Activated T-cell treated with anti-CD3 and anti-CD28 coated beads for 48 hours (primary cell): ENCODE results near the gene NSD1.
"Not testable (repeated sequence)": the region's sequence is repeated elsewhere in the genome, so short reads cannot be mapped to it uniquely, and the experiment has no call there.

Source experiments
- DNase-seq: peaks from one replicate; pipeline ENCODE4 v3.0.0-alpha.2; 2020; ENCODE audit warnings: low read depth

The NSD1 gene

DNA sequence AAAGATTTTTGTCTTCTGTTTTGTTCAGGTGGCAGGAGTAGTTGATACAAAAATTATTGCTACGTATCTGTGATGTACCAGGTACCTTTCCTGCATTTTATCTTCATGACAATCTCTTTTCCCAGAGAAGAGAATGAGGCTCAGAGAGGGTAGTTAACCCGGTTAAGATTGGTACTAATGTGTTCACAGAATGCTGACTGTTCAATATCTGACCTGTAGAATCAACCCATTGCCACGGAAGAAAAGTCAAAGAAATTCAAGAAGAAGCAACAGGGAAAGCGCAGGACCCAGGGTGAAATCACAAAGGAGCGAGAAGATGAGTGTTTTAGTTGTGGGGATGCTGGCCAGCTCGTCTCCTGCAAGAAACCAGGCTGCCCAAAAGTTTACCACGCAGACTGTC is 158.2 kb downstream of the NSD1 start:
- no peak for DNase-seq

DNA sequence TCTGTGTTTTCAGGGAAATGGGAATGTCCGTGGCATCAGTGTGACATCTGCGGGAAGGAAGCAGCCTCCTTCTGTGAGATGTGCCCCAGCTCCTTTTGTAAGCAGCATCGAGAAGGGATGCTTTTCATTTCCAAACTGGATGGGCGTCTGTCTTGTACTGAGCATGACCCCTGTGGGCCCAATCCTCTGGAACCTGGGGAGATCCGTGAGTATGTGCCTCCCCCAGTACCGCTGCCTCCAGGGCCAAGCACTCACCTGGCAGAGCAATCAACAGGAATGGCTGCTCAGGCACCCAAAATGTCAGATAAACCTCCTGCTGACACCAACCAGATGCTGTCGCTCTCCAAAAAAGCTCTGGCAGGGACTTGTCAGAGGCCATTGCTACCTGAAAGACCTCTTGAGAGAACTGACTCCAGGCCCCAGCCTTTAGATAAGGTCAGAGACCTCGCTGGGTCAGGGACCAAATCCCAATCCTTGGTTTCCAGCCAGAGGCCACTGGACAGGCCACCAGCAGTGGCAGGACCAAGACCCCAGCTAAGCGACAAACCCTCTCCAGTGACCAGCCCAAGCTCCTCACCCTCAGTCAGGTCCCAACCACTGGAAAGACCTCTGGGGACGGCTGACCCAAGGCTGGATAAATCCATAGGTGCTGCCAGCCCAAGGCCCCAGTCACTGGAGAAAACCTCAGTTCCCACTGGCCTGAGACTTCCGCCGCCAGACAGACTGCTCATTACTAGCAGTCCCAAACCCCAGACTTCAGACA is 160.4 kb downstream of the NSD1 start:
- DNase-seq, result no peak

DNA sequence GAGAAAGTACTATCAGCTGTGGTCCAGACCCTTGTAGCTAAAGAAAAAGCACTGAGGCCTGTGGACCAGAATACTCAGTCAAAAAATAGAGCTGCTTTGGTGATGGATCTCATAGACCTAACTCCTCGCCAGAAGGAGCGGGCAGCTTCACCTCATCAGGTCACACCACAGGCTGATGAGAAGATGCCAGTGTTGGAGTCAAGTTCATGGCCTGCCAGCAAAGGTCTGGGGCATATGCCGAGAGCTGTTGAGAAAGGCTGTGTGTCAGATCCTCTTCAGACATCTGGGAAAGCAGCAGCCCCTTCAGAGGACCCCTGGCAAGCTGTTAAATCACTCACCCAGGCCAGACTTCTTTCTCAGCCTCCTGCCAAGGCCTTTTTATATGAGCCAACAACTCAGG is 161.1 kb downstream of the NSD1 start:
- DNase-seq, result no peak

DNA sequence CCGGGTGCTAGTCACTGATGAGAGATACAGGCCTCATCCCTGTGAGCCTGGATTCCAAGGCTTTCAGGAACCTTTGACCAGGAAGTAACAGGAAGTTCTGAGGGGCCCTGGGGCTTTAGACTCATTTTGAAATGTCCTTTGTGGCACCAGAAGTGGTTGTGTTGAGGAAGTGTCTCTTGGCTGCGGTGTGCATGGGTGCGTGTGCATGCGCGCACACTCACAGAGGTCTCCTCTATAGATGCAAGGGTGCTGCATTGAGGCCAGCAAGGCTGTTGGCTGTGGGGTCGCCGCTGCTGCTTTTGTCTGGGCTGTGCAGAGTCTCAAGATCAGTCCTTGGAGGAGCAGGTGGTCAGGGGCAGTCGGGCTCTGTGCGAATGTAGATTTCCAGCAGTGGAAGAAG is 162.4 kb downstream of the NSD1 start:
- DNase-seq, result no peak

DNA sequence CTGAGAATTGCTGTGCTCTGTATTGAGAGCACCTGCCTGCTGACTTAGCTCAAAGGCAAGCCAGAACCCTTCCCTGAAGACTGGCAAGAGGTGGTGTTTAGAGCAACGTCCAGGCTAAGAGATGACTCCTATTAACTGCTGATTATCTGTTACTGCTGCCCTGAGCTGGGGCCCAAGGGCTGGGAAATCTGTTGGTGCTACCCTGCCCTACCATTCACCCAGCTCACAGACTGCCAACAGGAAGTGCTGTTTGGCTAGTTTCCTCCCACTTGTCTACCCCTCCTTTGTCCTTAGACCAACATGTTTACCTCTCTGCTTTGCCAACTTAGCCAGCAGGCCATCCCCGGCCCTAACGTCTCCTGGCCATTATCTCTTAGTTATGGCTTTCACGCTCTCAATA is 163.0 kb downstream of the NSD1 start:
- no peak for DNase-seq

DNA sequence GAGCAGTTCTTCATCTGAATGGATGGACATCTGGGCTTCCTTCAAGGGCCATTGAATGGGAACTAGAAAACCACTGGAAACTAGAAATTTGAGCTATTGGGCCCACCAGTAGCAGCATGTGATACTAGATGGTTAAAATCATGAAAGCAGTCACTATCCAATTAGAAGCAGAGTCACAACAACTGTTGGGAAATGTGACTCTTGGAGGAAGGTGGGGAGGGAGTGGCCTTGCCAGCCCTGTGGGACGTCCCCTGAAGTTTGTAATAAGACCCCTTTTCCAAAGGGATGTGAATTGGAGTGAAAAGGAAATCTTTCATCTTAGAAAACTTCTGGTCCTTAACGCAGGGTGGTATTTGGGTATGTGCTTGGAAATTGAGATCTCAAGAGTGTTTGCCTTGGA is 164.3 kb downstream of the NSD1 start:
- DNase-seq, result no peak

DNA sequence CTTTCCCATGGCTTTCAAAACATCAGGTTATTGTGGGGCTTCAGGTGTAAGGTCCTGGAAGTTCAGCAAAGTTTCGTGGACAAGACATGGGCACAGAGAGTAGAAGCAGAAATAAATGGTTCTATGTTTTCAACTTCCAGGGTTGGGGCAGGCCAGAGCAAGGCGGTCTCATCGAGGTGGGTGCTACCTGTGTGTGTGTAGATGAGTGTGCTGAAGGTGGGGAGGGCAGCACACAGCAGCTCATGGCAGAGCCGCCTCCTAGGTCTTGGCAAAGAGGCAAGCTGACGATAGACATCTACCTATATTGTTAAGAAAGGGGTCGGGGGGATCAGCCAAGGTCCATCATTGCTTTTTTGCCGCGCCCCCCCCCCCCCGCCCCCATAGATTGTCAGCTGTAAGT is 166.1 kb downstream of the NSD1 start:
- no peak for DNase-seq

DNA sequence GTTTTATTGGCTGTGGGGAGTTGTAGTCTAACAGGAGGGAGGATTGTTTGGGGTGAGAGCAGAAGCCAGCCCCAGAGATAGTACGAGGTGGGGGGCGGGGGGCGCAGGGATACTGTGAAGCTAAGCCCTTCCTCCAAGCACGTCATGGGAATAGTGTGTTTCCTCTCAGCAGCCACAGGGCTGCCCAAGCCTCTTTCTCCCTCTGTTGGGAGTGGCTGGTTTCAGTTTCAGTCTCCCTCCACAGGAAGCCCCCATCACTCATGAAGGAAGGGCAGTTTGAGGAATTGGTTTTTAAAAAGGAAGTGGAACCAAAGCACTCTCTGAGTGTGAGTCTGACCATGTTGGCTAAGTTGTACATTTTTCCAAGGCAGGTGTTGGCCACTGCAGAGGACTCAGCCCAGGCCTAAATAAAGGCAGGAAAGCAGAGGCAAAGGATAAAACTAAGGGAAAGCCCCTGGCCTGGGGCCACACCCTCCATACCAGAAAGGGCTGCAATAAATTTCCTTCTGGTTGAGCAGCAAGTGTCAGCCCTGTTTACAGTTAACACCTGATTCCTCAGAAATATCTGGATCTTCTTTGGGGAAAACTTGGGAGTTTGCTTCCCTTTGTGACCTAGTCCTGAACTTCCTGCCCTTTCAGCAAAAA is 166.8 kb downstream of the NSD1 start:
- no peak for DNase-seq

DNA sequence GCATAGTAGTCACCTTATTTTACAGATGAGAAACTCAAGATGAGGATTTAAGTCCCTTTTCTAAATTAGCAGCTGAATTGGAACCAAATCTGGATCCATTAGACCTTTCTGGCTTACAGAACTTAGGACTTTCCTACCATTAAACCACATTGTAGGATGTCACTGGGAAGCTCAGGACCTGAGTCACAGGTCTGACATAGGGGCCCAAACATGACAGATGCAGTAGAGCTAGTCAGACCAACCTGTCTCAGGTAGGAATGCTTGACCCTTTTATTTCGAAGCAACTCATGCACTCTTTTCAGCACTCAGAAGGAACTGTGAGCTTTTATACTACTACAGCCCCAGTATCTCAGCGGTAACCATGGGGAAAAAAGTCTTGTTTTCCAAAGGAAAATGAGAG is 167.4 kb downstream of the NSD1 start:
- DNase-seq, result no peak

DNA sequence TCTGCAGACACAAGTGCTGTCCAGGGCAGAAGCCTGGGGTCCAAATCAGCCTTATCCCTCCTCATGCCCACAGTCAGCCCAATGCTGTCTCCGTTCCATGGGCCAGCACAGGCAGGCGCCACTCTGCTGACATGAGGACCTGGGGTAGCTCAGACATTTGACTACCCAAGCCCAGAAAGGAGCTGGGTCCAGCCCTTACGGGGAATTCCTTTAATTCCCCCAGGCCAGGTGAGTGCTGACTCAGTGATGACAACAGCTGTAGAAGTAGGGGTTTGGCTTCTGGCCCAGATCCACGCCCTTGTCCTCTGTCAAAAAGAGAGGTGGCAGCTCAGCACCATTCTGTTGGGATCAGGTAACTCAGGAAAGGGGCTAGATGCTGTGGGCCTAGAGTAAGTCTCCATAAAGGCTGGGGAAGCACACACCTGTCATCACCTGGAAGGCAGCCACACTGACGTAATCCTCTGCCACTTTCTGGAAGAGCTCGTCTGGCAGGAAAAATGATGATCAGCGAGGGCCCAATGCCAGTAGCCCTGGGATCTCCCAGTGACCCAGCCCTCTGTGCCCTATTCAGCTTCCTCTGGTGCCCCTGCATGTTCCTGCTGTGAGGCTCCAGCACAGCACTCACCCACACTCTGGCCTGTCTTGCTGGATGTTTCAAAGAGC is 168.1 kb downstream of the NSD1 start:
- DNase-seq, result no peak

DNA sequence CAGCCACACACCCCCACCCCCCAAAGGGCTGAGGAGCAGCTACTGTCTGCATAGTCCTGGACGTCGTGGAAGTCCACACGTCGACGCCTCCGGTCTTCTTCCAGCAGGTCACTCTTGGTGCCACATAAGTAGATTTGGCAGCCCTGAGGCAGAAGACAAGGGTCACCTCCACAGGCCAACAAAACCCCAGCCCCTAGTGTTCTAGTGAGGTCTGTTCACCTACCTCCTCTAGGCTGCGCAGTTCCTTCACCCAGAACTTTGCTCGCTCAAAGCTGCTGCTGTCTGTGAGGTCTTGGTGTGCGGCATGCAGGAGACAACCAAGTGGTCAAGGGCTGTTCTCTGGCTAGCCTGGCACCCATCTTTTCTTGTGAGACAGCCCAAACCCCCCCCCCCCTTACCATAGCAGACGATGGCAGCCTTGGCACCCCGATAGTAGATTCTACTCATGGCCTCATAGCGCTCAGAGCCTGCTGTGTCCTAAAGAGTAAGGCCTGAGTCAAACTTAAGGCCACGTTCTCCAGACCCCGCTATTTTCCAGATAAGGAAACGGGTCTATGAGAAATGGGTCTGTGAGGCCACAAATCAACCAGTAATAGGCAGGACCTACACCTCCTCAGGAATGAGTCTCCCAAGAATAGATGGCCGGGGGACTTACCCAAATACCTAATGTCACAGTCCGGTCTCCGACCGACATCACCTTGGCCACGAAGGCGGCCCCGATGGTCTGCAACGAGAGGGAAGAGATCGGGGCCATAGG is 169.0 kb downstream of the NSD1 start:
- no peak for DNase-seq

DNA sequence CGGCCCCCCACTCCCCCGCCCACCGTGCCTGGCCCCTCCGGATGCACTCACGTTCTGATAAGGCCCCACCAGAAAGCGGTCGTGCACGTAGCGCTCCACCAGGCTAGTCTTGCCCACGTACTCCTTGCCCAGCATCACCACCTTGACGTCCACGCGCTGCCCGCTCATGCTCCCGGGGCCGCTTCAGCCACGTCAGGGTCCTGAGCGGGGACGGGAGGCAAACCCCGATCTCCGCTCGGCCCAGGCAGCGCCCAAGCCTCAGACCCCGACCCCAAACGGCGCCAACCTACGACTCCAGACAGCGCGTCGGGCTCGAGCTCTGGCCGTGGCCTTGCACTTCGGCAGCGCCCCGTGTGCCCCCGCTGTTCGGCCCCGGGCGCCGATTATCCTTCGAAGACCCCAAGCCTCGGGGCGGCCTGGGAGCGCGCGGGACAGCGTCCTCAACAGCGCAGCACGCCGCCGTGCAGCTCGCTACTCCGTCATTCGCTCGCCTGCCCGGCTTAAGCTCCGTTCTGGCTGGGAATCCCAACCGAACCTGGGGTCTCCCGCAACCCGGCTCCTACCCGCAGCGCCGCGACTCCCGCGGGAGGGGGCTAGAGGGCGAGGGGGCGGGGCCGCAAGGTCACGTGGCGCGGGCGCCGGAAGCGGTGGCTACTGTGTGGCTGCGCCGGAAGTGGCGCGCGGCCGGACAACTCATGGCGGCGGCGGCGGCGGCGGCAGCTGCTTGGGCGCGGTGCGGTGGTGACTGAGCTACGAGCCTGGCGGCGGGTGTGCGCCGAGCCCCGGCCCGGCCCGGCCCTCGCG is 169.8 kb downstream of the NSD1 start, which contains the start of the genes PRELID1 and RAB24:
Gene PRELID1 (plus strand): TSS at position 679 of the 804 bp plus-strand sequence. CDS start 187 bp downstream, outside the sequence.
Gene RAB24 (minus strand): TSS at position 599 of the 804 bp plus-strand sequence. CDS start 431 bp downstream, at position 168.
- peak; percentile 91 for DNase-seq

DNA sequence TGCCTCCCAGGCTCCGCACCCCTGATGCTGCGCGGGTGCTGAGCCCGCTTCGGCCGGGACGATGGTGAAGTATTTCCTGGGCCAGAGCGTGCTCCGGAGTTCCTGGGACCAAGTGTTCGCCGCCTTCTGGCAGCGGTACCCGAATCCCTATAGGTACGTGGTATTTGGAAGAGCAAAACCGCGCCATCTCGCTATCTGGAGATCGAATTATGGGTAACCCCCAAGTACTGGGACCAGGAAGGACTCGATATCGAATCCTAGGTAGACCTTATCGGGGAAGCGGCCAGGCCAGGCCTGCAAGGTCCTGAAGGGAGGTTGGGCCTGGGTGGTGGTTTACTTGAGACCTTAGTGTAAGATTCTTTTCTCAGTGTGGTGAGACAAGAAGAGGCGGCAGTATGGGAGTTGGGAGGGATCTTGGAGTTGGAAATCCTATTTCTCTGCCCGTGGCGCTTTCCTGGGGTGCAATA is 170.4 kb downstream of the NSD1 start:
- no peak for DNase-seq

DNA sequence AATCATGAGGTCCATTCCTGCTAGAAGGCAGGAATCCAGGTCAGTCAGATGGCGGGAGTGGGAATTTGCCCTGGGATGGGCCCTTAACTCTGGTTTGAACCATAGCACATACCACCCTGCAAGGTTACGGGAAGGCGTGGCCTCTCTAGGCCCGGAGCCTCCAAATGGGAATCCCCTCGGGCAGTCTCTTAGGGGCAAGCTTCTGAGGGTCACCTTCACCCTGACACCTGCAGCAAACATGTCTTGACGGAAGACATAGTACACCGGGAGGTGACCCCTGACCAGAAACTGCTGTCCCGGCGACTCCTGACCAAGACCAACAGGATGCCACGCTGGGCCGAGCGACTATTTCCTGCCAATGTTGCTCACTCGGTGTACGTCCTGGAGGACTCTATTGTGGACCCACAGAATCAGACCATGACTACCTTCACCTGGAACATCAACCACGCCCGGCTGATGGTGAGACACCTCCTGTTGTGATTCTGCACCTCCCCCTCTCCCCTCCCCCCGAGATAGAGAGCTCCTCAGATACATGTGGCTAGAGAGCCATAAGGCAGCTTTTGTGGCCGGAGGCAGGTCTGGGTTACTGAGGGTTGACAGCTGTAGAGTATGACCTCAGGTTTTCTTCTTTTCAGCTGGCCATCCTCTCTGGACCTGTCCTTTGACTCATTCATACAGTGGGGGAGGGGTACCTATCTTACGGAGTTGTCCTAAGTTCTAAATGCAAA is 171.0 kb downstream of the NSD1 start:
- DNase-seq, result no peak

DNA sequence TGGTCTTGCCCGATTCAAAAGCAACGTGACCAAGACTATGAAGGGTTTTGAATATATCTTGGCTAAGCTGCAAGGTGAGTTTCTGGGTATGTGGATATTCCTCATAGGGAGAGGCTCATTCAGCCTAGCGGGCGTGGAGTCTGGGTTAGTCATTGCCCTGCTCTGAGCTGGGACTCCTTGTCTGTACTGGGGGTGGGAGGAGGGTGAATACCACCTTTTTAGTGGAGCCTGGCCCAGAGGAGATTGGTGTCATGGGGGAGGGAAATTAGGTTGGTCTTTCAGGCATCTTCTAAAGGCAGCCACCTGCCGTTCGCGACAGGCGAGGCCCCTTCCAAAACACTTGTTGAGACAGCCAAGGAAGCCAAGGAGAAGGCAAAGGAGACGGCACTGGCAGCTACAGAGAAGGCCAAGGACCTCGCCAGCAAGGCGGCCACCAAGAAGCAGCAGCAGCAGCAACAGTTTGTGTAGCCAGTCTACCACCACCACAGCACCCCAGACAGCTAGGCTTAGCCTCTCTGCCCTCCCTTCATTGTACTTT is 172.6 kb downstream of the NSD1 start:
- not testable (repeated sequence) for DNase-seq

DNA sequence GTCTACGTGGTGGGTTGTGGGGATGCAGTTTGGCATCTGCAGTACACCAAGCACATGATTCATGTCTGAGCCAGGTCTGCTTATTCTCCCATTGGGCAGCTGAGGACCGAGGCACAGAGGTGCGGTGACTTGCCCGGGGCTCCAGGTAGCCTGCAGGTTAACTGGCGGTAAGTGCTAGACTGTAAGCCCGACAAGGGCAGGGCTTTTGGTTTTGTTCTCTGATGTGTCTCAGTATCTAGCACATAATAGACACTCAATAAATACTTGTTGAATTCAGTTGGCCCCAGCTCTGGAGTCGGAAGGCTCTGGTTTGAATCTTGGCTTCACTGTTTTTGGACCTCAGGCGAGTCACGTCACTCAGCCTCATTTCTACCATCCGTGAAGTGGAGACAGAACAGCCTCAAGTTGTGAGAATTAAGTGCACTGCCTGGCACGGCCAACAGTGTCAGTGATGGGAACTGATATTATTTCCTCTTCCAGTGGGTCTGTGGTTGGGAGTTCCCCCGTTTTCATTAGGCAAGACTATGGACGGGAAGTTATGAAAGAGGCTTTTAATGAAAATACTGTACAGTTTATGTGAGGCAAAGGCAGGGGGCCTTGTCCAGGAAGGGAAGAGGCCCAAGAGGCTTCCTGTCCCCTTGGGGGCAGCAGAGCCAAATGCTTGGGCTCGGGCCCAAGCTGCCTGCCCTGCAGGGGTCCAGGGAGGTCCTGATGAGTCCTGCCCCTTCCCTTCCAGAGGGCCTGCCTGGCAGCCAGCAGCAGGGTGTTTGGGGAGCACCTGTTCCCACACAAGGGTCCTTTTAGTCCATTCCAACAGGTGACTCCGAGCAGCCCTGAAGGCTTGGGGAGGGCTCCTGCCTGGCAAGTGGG is 173.3 kb downstream of the NSD1 start:
- no peak for DNase-seq

DNA sequence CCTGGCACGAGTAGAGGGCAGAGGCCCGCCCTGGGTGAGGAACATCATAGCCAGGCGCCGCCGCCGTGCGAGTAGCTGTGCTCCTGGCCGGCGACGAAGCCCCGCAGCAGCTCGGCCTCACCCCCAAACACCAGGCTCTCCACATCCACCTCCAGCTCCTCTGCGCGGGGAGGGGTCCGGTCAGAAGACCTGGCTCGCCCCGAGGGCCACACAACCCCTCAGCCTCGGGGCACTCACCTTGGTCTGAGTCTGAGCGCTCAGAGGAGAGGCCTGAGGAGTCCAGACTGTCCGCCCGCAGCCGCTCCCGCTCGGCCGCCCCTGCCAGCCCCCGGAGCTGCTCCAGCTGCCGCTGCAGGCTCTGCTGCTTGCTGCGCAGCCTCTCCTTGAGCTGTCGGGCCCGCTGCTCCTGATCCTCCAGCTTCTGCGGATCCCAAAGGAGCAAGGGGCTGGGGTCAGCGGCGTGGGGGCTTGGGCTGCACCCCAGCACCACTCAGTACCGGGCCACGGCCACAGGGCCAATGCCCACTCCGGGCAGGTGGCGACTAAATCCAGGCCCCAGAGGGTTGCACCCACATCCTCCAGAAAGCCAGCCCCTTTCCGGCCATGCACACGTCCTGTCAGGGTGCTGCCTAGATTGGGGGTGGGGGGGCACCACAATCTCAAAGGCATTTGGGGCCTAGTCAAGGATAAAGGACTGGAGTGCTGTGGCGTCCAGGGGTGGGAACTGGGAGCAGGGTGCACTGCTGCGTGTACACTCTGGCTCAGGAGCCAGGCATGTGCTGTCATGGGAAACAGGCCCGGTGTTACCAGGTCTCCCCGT is 174.2 kb downstream of the NSD1 start:
- DNase-seq, result no peak

DNA sequence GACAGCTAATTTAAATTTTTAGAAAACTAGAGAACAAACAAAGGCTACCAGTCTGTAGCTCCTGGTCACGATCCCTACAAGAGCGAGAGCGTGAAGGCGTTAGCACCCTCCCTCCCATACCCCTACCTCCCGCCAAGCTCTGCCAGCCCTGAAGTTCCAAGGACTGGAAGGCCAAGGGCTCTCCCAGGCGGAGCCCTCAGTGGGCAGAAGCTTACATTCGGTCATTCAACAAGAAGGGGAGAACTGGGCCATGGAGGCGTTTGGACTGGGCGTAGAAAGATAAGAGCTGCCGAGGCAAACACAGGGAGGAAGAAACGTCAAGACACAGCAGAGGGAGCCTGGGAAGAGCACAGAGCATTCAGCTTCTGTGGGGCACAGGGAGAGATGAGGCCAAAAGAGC is 175.2 kb downstream of the NSD1 start:
- no peak for DNase-seq
